RCC 7860 (cell line): Measurements from ENCODE around the gene DZIP1.
"Not testable (repeated sequence)": the region's sequence is repeated elsewhere in the genome, so short reads cannot be mapped to it uniquely, and the experiment has no call there.

Experiments
- DNase-seq: peaks from one replicate; pipeline ENCODE4 v3.0.0-alpha.2; 2015; ENCODE audit warnings: low spot score
- FAIRE-seq: peaks from 2 replicates; lab custom pipeline; 2012; peaks lifted over from hg19 to GRCh38; lab: Jason Lieb, UNC

Gene DZIP1

GRCh38 chr13:95644601-95645052, at the start of gene DZIP1:
DZIP1 (minus strand) TSS chr13:95644706; CDS start chr13:95642029, 2,677 bp downstream.
- no peak for FAIRE-seq
- DNase-seq: peak; percentile 40

DNA sequence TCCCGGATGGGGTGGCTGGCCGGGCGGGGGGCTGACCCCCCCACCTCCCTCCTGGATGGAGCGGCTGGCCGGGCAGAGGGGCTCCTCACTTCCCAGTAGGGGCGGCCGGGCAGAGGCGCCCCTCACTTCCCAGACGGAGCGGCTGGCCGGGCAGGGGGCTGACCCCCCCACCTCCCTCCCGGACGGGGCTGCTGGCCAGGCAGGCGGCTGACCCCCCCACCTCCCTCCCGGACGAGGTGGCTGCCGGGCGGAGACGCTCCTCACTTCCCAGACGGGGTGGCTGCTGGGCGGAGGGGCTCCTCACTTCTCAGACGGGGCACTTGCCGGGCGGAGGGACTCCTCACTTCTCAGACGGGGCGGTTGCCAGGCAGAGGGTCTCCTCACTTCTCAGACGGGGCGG, 46.5 kb upstream of the DZIP1 start:
- FAIRE-seq, DNase-seq: not testable (repeated sequence)

GRCh38 chr13:95689582-95689926, 45.0 kb upstream of the DZIP1 start:
- DNase-seq: no peak
- FAIRE-seq: no peak

- FAIRE-seq, DNase-seq: not testable (repeated sequence)
Measured at GRCh38 chr13:95684960-95685359, 40.5 kb upstream of the DZIP1 start.

DNA sequence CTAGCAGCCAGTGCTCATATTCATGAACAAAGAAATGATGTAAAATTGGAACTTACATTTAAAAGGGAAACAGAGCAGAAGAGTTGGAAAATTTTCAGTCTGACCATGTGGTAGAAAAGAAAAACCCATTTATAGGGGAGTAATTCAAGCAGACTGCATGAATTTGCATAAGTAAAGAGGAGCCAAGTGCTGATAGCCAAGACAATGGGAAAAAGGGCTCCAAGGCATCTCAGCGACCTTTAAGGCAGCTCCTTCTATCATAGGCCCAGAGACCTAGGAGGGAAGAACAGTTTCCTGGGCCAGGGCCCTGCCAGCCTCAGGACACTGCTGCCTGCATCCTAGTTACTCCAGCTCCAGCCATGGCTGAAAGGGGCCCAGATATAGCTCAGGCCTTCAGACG, 39.9 kb upstream of the DZIP1 start:
- no peak for FAIRE-seq
- DNase-seq: no peak

GRCh38 chr13:95679722-95680121, 35.2 kb upstream of the DZIP1 start:
- DNase-seq (no peak), FAIRE-seq (no peak)

GRCh38 chr13:95678967-95679366, 34.5 kb upstream of the DZIP1 start:
- no peak for DNase-seq
- no peak for FAIRE-seq

- DNase-seq: peak; percentile 7
Measured at GRCh38 chr13:95677564-95678266, 33.2 kb upstream of the DZIP1 start.

GRCh38 chr13:95676762-95677563, 32.5 kb upstream of the DZIP1 start, which contains the start of gene DNAJC3:
DNAJC3 (plus strand) TSS chr13:95677139; CDS start chr13:95677256, 117 bp downstream.
- DNase-seq (peak; percentile 90), FAIRE-seq (peak; percentile 67)

More at GRCh38 chr13:95677564-95678266, 33.2 kb upstream of the DZIP1 start:
- no peak for FAIRE-seq

DNA sequence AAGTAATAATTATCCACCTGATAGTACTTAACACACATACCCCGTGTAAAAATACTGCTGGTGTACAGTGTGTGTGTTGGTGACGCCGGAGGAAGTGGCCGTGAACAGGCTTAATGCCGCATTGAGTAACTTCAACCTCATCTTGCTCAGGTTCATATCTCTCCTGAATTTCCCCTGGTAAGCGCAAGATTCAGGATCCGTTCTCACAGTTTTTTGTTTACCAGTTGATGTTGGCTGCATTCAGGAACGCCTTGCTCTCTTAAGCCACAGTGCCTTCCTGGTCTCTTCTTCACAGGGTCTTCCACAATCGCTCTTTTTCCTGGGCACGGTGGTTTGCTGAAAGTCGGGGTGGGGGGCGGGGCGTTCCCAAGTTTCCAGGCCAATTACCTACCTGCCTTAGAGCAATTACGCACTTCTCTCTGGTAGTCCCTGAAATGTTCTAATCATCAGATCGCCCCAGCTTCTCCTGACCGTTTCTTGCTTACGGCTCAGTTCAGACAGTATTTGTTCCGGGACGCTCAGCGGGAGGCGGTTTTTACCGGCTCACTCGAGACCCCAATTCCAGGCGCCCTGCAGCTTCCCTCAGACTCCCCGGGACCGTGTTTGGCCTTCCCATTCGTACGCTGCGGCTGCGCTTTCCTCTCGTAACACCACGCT, 31.7 kb upstream of the DZIP1 start:
- FAIRE-seq (no peak), DNase-seq (no peak)

- FAIRE-seq: no peak
- DNase-seq: no peak
Measured at GRCh38 chr13:95671597-95671996, 27.1 kb upstream of the DZIP1 start.

GRCh38 chr13:95667235-95667634, 22.7 kb upstream of the DZIP1 start:
- FAIRE-seq, DNase-seq: not testable (repeated sequence)

GRCh38 chr13:95660981-95661581, 16.6 kb upstream of the DZIP1 start:
- FAIRE-seq (peak; percentile 66), DNase-seq (peak; percentile 29)

- FAIRE-seq (no peak), DNase-seq (no peak)
Measured at GRCh38 chr13:95659500-95659899, 15.0 kb upstream of the DZIP1 start.

DNA sequence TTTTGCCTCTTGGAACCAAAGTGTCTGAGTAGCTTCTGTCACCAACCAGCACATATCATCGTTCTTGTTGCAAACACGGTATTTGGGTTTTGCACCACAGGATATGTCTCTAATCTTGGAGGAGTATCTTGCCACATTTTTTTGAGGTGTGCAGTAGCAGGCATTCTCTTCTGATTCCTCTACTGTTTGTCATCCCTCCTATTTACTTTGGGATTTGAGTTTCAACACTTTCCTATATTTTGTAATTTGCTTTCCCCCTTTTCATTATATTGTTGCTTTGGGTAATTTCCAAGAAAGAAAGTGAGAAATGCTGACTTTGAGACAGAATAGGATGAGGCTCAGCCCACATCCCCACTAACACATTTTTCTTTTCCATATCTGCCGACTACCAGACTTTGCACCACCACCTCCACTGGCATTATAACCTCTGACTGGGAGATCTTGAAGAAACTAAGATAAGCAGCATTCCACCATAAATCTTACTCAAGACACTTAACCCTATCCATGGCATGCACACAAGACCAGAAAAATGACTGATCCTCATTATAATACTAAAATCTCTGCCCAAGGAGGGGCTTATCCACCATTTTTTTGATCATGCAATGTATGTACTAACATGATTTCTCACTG, 12.0 kb upstream of the DZIP1 start:
- FAIRE-seq (no peak), DNase-seq (no peak)

DNA sequence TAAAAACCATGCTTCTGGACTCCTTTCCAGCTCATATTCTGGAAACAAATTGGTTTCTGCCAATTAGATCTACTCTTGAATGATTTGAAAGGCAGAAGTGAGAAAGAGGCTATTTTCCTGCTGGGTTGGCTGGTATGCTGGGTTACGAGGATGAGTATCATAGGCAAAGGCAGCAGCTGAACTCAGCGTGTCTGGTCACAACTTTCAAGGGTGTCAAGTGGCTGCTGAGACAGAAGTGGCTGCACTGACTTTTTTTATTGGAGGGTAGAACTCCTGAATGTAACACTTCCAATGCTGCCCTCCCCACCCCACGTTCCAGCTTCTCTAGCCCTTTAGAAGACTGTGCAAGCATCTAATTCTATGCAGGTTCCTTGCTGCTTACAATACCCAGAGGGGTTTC, 8.3 kb upstream of the DZIP1 start:
- no peak for FAIRE-seq
- DNase-seq: no peak

GRCh38 chr13:95652244-95652764, 7.8 kb upstream of the DZIP1 start:
- DNase-seq: no peak
- no peak for FAIRE-seq

GRCh38 chr13:95650696-95651095, 6.2 kb upstream of the DZIP1 start:
- no peak for DNase-seq
- no peak for FAIRE-seq

DNA sequence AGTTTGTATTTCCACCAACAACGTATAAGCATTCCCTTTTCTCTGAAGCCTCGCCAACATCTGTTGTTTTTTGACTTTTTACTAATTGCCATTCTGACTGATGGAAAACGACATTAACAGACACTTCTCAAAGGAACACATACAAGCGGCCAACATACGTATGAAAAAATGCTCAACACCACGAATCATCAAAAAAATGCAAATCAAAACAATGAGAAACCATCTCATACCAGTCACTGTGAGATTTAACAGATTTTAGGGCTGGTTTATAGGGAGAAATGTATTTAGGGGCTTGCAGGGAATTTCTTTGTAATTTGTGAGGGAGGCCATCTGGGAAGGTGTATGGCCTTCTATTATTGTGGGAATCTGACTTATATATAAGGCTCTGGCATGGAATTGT, 2.8 kb upstream of the DZIP1 start:
- no peak for FAIRE-seq

GRCh38 chr13:95643936-95644598, 439 bp downstream of the DZIP1 start:
- no peak for DNase-seq
- FAIRE-seq: no peak

More for the DNA sequence above, 2.8 kb upstream of the DZIP1 start:
- no peak for DNase-seq
